Right renal pelvis (tissue), 4 donors: ENCODE measurements around the gene CECR2. TPM values are rescaled to one million over a fixed set of nuclear protein-coding genes. Genes with fewer than 3 reads are reported as not detected.

Source experiments
- DNase-seq, 4 donors: peaks; one replicate each; pipeline ENCODE4 v3.0.0-alpha.2; 2013; ENCODE audit warnings: low read depth in 4 of 4, low spot score in 3 of 4, missing footprints in 1 of 4
- polyA plus RNA-seq, 4 donors: library from polyadenylated mRNA; unstranded; fragments of 120-200 nt; gene quantifications; one replicate each; pipeline ENCODE4 v1.2.1, GENCODE V29; 2013; ENCODE audit not compliant: insufficient read length in 4 of 4

Gene CECR2
- polyA plus RNA-seq, 4 donors = 11.1 to 14.1 (median 11.7) TPM

GRCh38 chr22:17590586-17590985, 221.3 kb downstream of the CECR2 start:
- DNase-seq = no peak

GRCh38 chr22:17592201-17592600, 222.9 kb downstream of the CECR2 start:
- DNase-seq = no peak

GRCh38 chr22:17596226-17596625, 227.0 kb downstream of the CECR2 start:
- DNase-seq = no peak

GRCh38 chr22:17597217-17597616, 228.0 kb downstream of the CECR2 start:
- no peak for DNase-seq

GRCh38 chr22:17598318-17598717, 229.1 kb downstream of the CECR2 start:
- no peak for DNase-seq

- DNase-seq = no peak
Observed at GRCh38 chr22:17601031-17601430, 231.8 kb downstream of the CECR2 start.

- no peak for DNase-seq
Observed at GRCh38 chr22:17603668-17604067, 234.4 kb downstream of the CECR2 start.

GRCh38 chr22:17606496-17606895, 237.2 kb downstream of the CECR2 start:
- no peak for DNase-seq

Other genes starting within 250 kb of the CECR2 start
- gene TMEM121B, start 248.1 kb upstream of the CECR2 start, polyA plus RNA-seq = 1 to 10 TPM in 1 of 4 donors, under 1 TPM in 3; 0.78 to 1.0 (median 0.80) TPM
- gene HDHD5, start 210.2 kb upstream of the CECR2 start, polyA plus RNA-seq = 10 to 100 TPM; 34.0 to 43.6 (median 34.7) TPM
- 10 to 100 TPM; 25.0 to 46.6 (median 35.8) TPM for gene ADA2, start 150.0 kb upstream of the CECR2 start, polyA plus RNA-seq
- gene SLC25A18, start 194.0 kb downstream of the CECR2 start, polyA plus RNA-seq = 1 to 10 TPM; 1.2 to 2.1 (median 1.7) TPM